Fibroblast of mammary gland (primary cell): ENCODE measurements around the gene SLC22A23.

Source experiments
- DNase-seq: peaks from one replicate; pipeline ENCODE4 v3.0.0-alpha.2; 2010; ENCODE audit warnings: low read depth
- H3K4me3 ChIP-seq: 2 replicates; pipeline ENCODE4 v1.5.1; 2011; ENCODE audit warnings: low read depth, mild to moderate bottlenecking, low read length, moderate library complexity; ENCODE audit not compliant: control insufficient read depth
- TF ChIP-seq, protein P1 (sequence below): conservative IDR thresholded peaks from 2 replicates; pipeline ENCODE4 v1.5.1; 2011; ENCODE audit warnings: low read depth, low read length, inconsistent platforms; ENCODE audit not compliant: control insufficient read depth, insufficient read depth

Gene SLC22A23

GRCh38 chr6:3356056-3356823, 100.6 kb downstream of the SLC22A23 start:
- TF ChIP-seq, protein P1, sequence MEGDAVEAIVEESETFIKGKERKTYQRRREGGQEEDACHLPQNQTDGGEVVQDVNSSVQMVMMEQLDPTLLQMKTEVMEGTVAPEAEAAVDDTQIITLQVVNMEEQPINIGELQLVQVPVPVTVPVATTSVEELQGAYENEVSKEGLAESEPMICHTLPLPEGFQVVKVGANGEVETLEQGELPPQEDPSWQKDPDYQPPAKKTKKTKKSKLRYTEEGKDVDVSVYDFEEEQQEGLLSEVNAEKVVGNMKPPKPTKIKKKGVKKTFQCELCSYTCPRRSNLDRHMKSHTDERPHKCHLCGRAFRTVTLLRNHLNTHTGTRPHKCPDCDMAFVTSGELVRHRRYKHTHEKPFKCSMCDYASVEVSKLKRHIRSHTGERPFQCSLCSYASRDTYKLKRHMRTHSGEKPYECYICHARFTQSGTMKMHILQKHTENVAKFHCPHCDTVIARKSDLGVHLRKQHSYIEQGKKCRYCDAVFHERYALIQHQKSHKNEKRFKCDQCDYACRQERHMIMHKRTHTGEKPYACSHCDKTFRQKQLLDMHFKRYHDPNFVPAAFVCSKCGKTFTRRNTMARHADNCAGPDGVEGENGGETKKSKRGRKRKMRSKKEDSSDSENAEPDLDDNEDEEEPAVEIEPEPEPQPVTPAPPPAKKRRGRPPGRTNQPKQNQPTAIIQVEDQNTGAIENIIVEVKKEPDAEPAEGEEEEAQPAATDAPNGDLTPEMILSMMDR = no peak
- H3K4me3 ChIP-seq = peak overlapping the region; percentile 49
- peak; percentile 71 for DNase-seq

- TF ChIP-seq, protein P1 = no peak
- peak overlapping the region; percentile 36 for H3K4me3 ChIP-seq
- no peak for DNase-seq
These were observed 101.3 kb downstream of the SLC22A23 start for GRCh38 chr6:3355358-3356055.

DNA sequence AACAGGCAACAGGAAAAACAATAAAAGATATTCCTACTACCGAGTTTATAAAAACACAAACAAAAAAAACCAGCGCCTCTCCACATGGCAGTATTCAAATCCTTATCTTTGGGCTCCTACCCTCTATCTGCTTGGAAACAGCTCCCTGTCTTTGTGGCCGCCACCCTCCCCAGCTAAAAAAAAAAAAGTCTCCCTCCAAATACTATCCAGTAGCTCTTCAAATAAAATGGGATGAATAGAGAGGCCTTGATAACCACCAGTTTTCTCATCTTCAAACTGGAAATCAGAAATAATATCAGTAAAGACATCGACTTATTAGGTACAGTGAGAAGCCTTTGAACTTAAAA, 101.9 kb downstream of the SLC22A23 start:
- DNase-seq = no peak
- H3K4me3 ChIP-seq = no peak overlapping the region
- TF ChIP-seq, protein P1 = no peak

- TF ChIP-seq, protein P1 = no peak
- no peak for DNase-seq
- H3K4me3 ChIP-seq = no peak overlapping the region
These were observed 102.9 kb downstream of the SLC22A23 start for GRCh38 chr6:3353939-3354338.

DNA sequence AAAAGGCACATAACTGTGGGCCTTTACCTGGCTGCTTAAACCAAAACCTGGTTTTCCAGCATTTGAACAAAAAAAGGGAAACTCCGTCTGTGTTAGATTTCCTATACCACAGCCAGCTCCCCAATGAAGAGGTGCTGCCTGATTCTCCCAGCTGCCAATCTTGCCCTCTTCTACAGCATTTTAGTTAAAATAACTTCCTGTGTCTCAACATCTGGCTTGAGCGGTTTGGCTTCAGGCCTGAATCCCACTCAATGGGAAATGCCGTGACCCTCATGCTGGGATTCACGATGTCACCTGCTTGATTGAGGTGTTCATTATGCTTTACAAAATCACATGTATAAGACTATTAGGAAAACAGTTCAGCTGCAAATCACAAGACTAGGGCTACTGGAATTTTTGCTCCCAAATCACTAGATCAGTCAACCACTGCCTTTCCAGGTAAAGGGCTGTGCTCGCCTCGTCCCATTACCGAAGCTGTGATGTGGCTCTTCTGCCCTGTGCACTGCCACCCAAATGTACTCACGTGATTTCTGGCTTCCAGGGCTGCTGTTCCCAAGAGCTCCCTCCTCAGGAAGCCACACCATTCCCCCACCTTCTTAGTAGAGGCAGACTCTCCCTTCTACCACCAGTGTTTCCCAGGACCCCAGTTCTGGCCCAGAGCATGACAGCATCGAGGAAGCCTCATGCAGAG, 103.5 kb downstream of the SLC22A23 start:
- no peak overlapping the region for H3K4me3 ChIP-seq
- DNase-seq = no peak
- TF ChIP-seq, protein P1 = no peak

DNA sequence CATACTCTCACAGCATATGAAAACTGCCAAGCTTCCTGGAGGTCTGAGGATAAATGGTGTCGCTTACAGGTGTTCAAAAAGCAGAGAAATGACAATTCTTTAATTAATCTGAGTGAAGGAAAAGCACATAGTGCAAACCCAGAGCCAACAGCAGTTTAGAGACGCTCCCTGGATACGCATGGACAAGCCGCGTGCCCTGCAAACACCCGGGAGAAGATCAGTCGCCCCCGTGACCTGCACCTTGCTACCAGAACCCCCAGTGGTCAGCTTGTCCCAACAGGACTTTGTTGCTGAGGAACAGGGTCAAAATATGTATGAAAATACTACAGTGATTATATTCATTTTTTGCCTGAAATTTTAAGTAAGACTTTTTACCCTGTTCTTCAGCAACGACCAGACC, 104.2 kb downstream of the SLC22A23 start:
- no peak for DNase-seq
- no peak overlapping the region for H3K4me3 ChIP-seq
- TF ChIP-seq, protein P1 = no peak
